ENCODE measurements around the gene GMDS. TPM values are rescaled to one million over a fixed set of nuclear protein-coding genes. Genes with fewer than 3 reads are reported as not detected.

Gene GMDS
- total RNA-seq, 1 donor from 2014 or later: 7.7 TPM

- DNase-seq (ENCODE audit: low read depth in 2 of 2): no peak
Observed at GRCh38 chr6:1720620-1721322, 524.6 kb downstream of the GMDS start.

GRCh38 chr6:1719922-1720321, 525.5 kb downstream of the GMDS start:
- no peak for DNase-seq (ENCODE audit: low read depth in 2 of 2)

- DNase-seq (ENCODE audit: low read depth in 2 of 2): no peak
Observed at GRCh38 chr6:1716868-1717267, 528.5 kb downstream of the GMDS start.

GRCh38 chr6:1716396-1716795, 529.0 kb downstream of the GMDS start:
- DNase-seq (ENCODE audit: low read depth in 2 of 2): no peak

- DNase-seq (ENCODE audit: low read depth in 2 of 2): no peak
Observed at GRCh38 chr6:1715336-1715735, 530.1 kb downstream of the GMDS start.

- no peak for DNase-seq (ENCODE audit: low read depth in 2 of 2)
Observed at GRCh38 chr6:1714654-1715053, 530.8 kb downstream of the GMDS start.

GRCh38 chr6:1713016-1713600, 532.3 kb downstream of the GMDS start:
- no peak for DNase-seq (ENCODE audit: low read depth in 2 of 2)

GRCh38 chr6:1712451-1712850, 533.0 kb downstream of the GMDS start:
- no peak for DNase-seq (ENCODE audit: low read depth in 2 of 2)

GRCh38 chr6:1711136-1711535, 534.3 kb downstream of the GMDS start:
- DNase-seq (ENCODE audit: low read depth in 2 of 2): no peak

- no peak for DNase-seq (ENCODE audit: low read depth in 2 of 2)
Observed at GRCh38 chr6:1709234-1709641, 536.2 kb downstream of the GMDS start.

- DNase-seq (ENCODE audit: low read depth in 2 of 2): no peak
Observed at GRCh38 chr6:1708820-1709219, 536.6 kb downstream of the GMDS start.

- DNase-seq (ENCODE audit: low read depth in 2 of 2): no peak
Observed at GRCh38 chr6:1708122-1708521, 537.3 kb downstream of the GMDS start.

GRCh38 chr6:1705630-1706029, 539.8 kb downstream of the GMDS start:
- DNase-seq (ENCODE audit: low read depth in 2 of 2): no peak

- no peak for DNase-seq (ENCODE audit: low read depth in 2 of 2)
Observed at GRCh38 chr6:1705183-1705582, 540.2 kb downstream of the GMDS start.

- DNase-seq (ENCODE audit: low read depth in 2 of 2): no peak
Observed at GRCh38 chr6:1704711-1705110, 540.7 kb downstream of the GMDS start.

- no peak for DNase-seq (ENCODE audit: low read depth in 2 of 2)
Observed at GRCh38 chr6:1703923-1704322, 541.5 kb downstream of the GMDS start.

- DNase-seq (ENCODE audit: low read depth in 2 of 2): no peak
Observed at GRCh38 chr6:1703091-1703855, 542.1 kb downstream of the GMDS start.

GRCh38 chr6:1702580-1703051, 542.8 kb downstream of the GMDS start:
- DNase-seq (ENCODE audit: low read depth in 2 of 2): no peak

- DNase-seq (ENCODE audit: low read depth in 2 of 2): no peak
Observed at GRCh38 chr6:1701668-1702353, 543.6 kb downstream of the GMDS start.

GRCh38 chr6:1700278-1700967, 545.0 kb downstream of the GMDS start:
- no peak for DNase-seq (ENCODE audit: low read depth in 2 of 2)

GRCh38 chr6:1698527-1698926, 546.9 kb downstream of the GMDS start:
- DNase-seq (ENCODE audit: low read depth in 2 of 2): peak in 1 of 2 donors; percentile 18

All from lung microvascular endothelial cell (primary cell).